Immature natural killer cell (primary cell): Measurements from ENCODE around the gene RBM7. TPM values are rescaled to one million over a fixed set of nuclear protein-coding genes. Genes with fewer than 3 reads are reported as not detected.

Source experiments
- DNase-seq, 3 donors: peaks; one replicate each; pipeline ENCODE4 v3.0.0; 2022; ENCODE audit warnings: mixed read lengths in 1 of 3
- H3K27ac Mint-ChIP-seq, 6 donors: one replicate each; pipeline ENCODE4 v1.8.0; 2020; ENCODE audit warnings: mixed read lengths in 6 of 6, mild to moderate bottlenecking in 5 of 6, inconsistent platforms in 4 of 6, moderate library complexity in 3 of 6
- H3K27me3 Mint-ChIP-seq, 3 donors: one replicate each; pipeline ENCODE4 v1.8.0; 2020 to 2021; ENCODE audit warnings: low read depth in 3 of 3, mild to moderate bottlenecking in 3 of 3, mixed read lengths in 3 of 3, moderate library complexity in 3 of 3, inconsistent platforms in 1 of 3
- H3K36me3 Mint-ChIP-seq, 3 donors: one replicate each; pipeline ENCODE4 v1.8.0; 2020; ENCODE audit warnings: mixed read lengths in 3 of 3, inconsistent platforms in 2 of 3, mild to moderate bottlenecking in 2 of 3
- H3K4me1 Mint-ChIP-seq, 2 donors: one replicate each; pipeline ENCODE4 v1.8.0; 2020; ENCODE audit warnings: inconsistent platforms in 2 of 2, mild to moderate bottlenecking in 2 of 2, mixed read lengths in 2 of 2, moderate library complexity in 1 of 2
- H3K4me3 Mint-ChIP-seq, 5 donors: one replicate each; pipeline ENCODE4 v1.8.0; 2020; ENCODE audit warnings: mild to moderate bottlenecking in 5 of 5, mixed read lengths in 5 of 5, inconsistent platforms in 3 of 5, moderate library complexity in 3 of 5
- H3K9me3 Mint-ChIP-seq, 6 donors: one replicate each; pipeline ENCODE4 v1.8.0; 2020; ENCODE audit warnings: mild to moderate bottlenecking in 6 of 6, mixed read lengths in 6 of 6, inconsistent platforms in 4 of 6, moderate library complexity in 3 of 6
- polyA plus RNA-seq, 3 donors: library from polyadenylated mRNA; unstranded; fragments of 300-500 nt; fragmentation: Illumina TruSeq; gene quantifications; one replicate each; pipeline ENCODE4 v1.2.3, GENCODE V29; 2021

The RBM7 gene
- polyA plus RNA-seq, 3 donors from 2014 or later = 29.4 to 46.5 (median 30.2) TPM

GRCh38 chr11:114401311-114401710, 845 bp downstream of the RBM7 start:
- peaks cover 4 to 9% (median 8%) of the 10 kb centered on the region in 3 donors for H3K36me3 Mint-ChIP-seq
- H3K4me1 Mint-ChIP-seq = peaks cover 51 to 81% of the 10 kb centered on the region in 2 donors
- H3K9me3 Mint-ChIP-seq = no peaks in the 10 kb centered on the region
- DNase-seq = no peak
- H3K27me3 Mint-ChIP-seq = peaks cover 3 to 10% (median 8%) of the 10 kb centered on the region in 3 donors
- peak overlapping the region; percentile 96 to 97 (median 96) for H3K4me3 Mint-ChIP-seq
- peak overlapping the region; percentile 98 to 99 (median 99) for H3K27ac Mint-ChIP-seq

GRCh38 chr11:114412946-114413345, 12.5 kb downstream of the RBM7 start:
- Mint-ChIP-seq H3K9me3 (no peaks in the 10 kb centered on the region), H3K36me3 (peaks cover 5 to 23% (median 9%) of the 10 kb centered on the region in 3 donors), H3K27ac (peak overlapping the region in 1 of 6 donors; percentile 4), H3K4me3 (no peak overlapping the region), H3K27me3 (no peaks in the 10 kb centered on the region), H3K4me1 (peaks cover 0 to 7% of the 10 kb centered on the region in 2 donors)
- no peak for DNase-seq

- Mint-ChIP-seq H3K36me3 (peaks cover 8 to 22% (median 9%) of the 10 kb centered on the region in 3 donors), H3K9me3 (no peaks in the 10 kb centered on the region), H3K4me3 (no peak overlapping the region), H3K4me1 (peaks cover 0 to 7% of the 10 kb centered on the region in 2 donors), H3K27me3 (no peaks in the 10 kb centered on the region), H3K27ac (peak overlapping the region in 1 of 6 donors; percentile 82)
- no peak for DNase-seq
These were observed 13.5 kb downstream of the RBM7 start for GRCh38 chr11:114413958-114414357.

GRCh38 chr11:114416441-114416961, 16.0 kb downstream of the RBM7 start:
- DNase-seq = no peak
- no peaks in the 10 kb centered on the region for H3K4me1 Mint-ChIP-seq
- H3K27me3 Mint-ChIP-seq = no peaks in the 10 kb centered on the region
- no peaks in the 10 kb centered on the region for H3K9me3 Mint-ChIP-seq
- H3K4me3 Mint-ChIP-seq = no peak overlapping the region
- peaks cover 9 to 18% (median 12%) of the 10 kb centered on the region in 3 donors for H3K36me3 Mint-ChIP-seq
- H3K27ac Mint-ChIP-seq = no peak overlapping the region

- Mint-ChIP-seq H3K36me3 (peaks cover 0 to 6% (median 5%) of the 10 kb centered on the region in 3 donors), H3K27me3 (peaks cover 0 to 2% (median 0%) of the 10 kb centered on the region in 3 donors), H3K27ac (no peak overlapping the region), H3K4me3 (no peak overlapping the region), H3K9me3 (peaks cover 0 to 2% (median 0%) of the 10 kb centered on the region in 6 donors), H3K4me1 (no peaks in the 10 kb centered on the region)
- DNase-seq = no peak
These were observed 25.8 kb downstream of the RBM7 start for GRCh38 chr11:114426280-114426679.

- Mint-ChIP-seq H3K27ac (no peak overlapping the region), H3K36me3 (no peaks in the 10 kb centered on the region), H3K4me3 (no peak overlapping the region), H3K4me1 (no peaks in the 10 kb centered on the region), H3K9me3 (no peaks in the 10 kb centered on the region), H3K27me3 (peaks cover 0 to 5% (median 3%) of the 10 kb centered on the region in 3 donors)
- no peak for DNase-seq
These were observed 29.8 kb downstream of the RBM7 start for GRCh38 chr11:114430290-114430689.

GRCh38 chr11:114432893-114433292, 32.4 kb downstream of the RBM7 start:
- Mint-ChIP-seq H3K27ac (no peak overlapping the region), H3K27me3 (peaks cover 0 to 5% (median 3%) of the 10 kb centered on the region in 3 donors)

GRCh38 chr11:114433376-114433775, 32.9 kb downstream of the RBM7 start:
- Mint-ChIP-seq H3K4me1 (peaks cover 0 to 2% of the 10 kb centered on the region in 2 donors), H3K4me3 (no peak overlapping the region), H3K27me3 (peaks cover 0 to 5% (median 3%) of the 10 kb centered on the region in 3 donors), H3K9me3 (no peaks in the 10 kb centered on the region), H3K36me3 (no peaks in the 10 kb centered on the region), H3K27ac (no peak overlapping the region)
- no peak for DNase-seq

More at GRCh38 chr11:114432893-114433292, 32.4 kb downstream of the RBM7 start:
- Mint-ChIP-seq H3K36me3 (no peaks in the 10 kb centered on the region), H3K4me1 (peaks cover 0 to under 1% of the 10 kb centered on the region in 2 donors), H3K9me3 (no peaks in the 10 kb centered on the region), H3K4me3 (no peak overlapping the region)
- no peak for DNase-seq

- peak overlapping the region in 3 of 5 donors; percentile 90 to 97 (median 97) for H3K4me3 Mint-ChIP-seq
- H3K4me1 Mint-ChIP-seq = peaks cover 29 to 39% of the 10 kb centered on the region in 2 donors
These were observed 37.8 kb downstream of the RBM7 start for GRCh38 chr11:114438303-114438702.

GRCh38 chr11:114439229-114440120, 39.0 kb downstream of the RBM7 start, which contains the start of gene REXO2:
Gene REXO2 (plus strand): TSS chr11:114439467. CDS start chr11:114439529, 62 bp downstream.
- DNase-seq = peak; percentile 91 to 93 (median 92)
- Mint-ChIP-seq H3K4me3 (peak within 1 kb of the TSS; percentile 90 to 97 (median 97)), H3K27me3 (peaks cover 7 to 12% (median 10%) of the 10 kb centered on the region in 3 donors), H3K9me3 (no peaks in the 10 kb centered on the region), H3K36me3 (peaks cover 0 to 5% (median 0%) of the 10 kb centered on the region in 3 donors), H3K27ac (peak within 1 kb of the TSS; percentile 58 to 93 (median 84)), H3K4me1 (peaks cover 29 to 39% of the 10 kb centered on the region in 2 donors)

More at GRCh38 chr11:114438303-114438702, 37.8 kb downstream of the RBM7 start:
- Mint-ChIP-seq H3K36me3 (peaks cover 0 to under 1% (median 0%) of the 10 kb centered on the region in 3 donors), H3K9me3 (no peaks in the 10 kb centered on the region), H3K27ac (peak overlapping the region in 1 of 6 donors; percentile 93), H3K27me3 (peaks cover 7 to 12% (median 10%) of the 10 kb centered on the region in 3 donors)
- no peak for DNase-seq

- peaks cover 7% of the 10 kb centered on the region in 3 donors for H3K27me3 Mint-ChIP-seq
- no peaks in the 10 kb centered on the region for H3K9me3 Mint-ChIP-seq
- peaks cover 0 to 14% (median 0%) of the 10 kb centered on the region in 3 donors for H3K36me3 Mint-ChIP-seq
- DNase-seq = no peak
- peak overlapping the region; percentile 51 to 93 (median 81) for H3K27ac Mint-ChIP-seq
- peak overlapping the region; percentile 90 to 97 (median 97) for H3K4me3 Mint-ChIP-seq
- H3K4me1 Mint-ChIP-seq = peaks cover 29 to 39% of the 10 kb centered on the region in 2 donors
These were observed 39.8 kb downstream of the RBM7 start for GRCh38 chr11:114440121-114440860.

- DNase-seq = no peak
- Mint-ChIP-seq H3K4me3 (peak overlapping the region in 2 of 5 donors; percentile 38 to 45), H3K27me3 (peaks cover 7% of the 10 kb centered on the region in 3 donors), H3K27ac (peak overlapping the region in 1 of 6 donors; percentile 21), H3K4me1 (peaks cover 29 to 39% of the 10 kb centered on the region in 2 donors), H3K9me3 (no peaks in the 10 kb centered on the region), H3K36me3 (peaks cover 1 to 17% (median 1%) of the 10 kb centered on the region in 3 donors)
These were observed 40.7 kb downstream of the RBM7 start for GRCh38 chr11:114440971-114441763.
